Measurements from ENCODE around the gene SIPA1. TPM values are rescaled to one million over a fixed set of nuclear protein-coding genes. Genes with fewer than 3 reads are reported as not detected.

The SIPA1 gene
- total and polyA plus RNA-seq, 12 donors, result 11.8 to 85.9 (median 21.2) TPM

DNA sequence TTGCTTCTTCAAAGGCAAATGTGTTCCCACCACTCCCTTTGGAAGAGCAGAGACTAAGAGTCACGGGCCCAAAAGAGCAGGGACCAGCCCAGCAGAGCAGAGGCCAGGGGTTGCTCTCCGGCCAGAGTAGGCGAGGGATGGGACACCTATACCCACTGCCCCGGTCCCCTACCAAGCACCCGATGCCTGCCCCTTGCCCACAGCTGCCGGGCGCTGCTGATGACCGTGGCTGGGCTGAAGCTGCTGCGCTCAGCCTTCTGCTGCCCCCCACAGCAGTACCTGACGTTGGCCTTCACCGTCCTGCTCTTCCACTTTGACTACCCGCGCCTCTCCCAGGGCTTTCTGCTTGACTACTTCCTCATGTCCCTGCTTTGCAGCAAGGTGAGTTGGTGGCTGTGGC is 10.7 kb upstream of the SIPA1 start:
- intact Hi-C loops (cut with DNase I), result loop anchor here in 5 of 10 donors (5.0 to 10.0 kb wide), 5 partner anchors 78 to 358 kb away; no protein-coding TSS in a partner anchor
- TF ChIP-seq, protein P1, sequence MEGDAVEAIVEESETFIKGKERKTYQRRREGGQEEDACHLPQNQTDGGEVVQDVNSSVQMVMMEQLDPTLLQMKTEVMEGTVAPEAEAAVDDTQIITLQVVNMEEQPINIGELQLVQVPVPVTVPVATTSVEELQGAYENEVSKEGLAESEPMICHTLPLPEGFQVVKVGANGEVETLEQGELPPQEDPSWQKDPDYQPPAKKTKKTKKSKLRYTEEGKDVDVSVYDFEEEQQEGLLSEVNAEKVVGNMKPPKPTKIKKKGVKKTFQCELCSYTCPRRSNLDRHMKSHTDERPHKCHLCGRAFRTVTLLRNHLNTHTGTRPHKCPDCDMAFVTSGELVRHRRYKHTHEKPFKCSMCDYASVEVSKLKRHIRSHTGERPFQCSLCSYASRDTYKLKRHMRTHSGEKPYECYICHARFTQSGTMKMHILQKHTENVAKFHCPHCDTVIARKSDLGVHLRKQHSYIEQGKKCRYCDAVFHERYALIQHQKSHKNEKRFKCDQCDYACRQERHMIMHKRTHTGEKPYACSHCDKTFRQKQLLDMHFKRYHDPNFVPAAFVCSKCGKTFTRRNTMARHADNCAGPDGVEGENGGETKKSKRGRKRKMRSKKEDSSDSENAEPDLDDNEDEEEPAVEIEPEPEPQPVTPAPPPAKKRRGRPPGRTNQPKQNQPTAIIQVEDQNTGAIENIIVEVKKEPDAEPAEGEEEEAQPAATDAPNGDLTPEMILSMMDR (IDR thresholded peaks at IDR 0.05), result no peak
- ATAC-seq, result no peak

GRCh38 chr11:65629579-65629978 is 8.3 kb upstream of the SIPA1 start:
- ATAC-seq (no peak), DNase-seq (no peak)
- H3K4me3 ChIP-seq, result no peak overlapping the region
- H3K27ac ChIP-seq, result no peak overlapping the region
- TF ChIP-seq, protein P1 (IDR thresholded peaks at IDR 0.05), result no peak
- H3K27me3 ChIP-seq, result no peaks in the 10 kb centered on the region
- peaks cover 0 to 22% (median 7%) of the 10 kb centered on the region in 9 donors for H3K4me1 ChIP-seq
- intact Hi-C loops (cut with DNase I), result loop anchor here in 5 of 10 donors (5.0 to 10.0 kb wide), 5 partner anchors 75 to 355 kb away; no protein-coding TSS in a partner anchor
- no peaks in the 10 kb centered on the region for H3K9me3 ChIP-seq
- peaks cover 0 to 100% (median 69%) of the 10 kb centered on the region in 9 donors for H3K36me3 ChIP-seq
- WGBS, 2 donors, result 96% methylated on average over 14 of the region's 14 CpGs

More for the DNA sequence above, 10.7 kb upstream of the SIPA1 start:
- H3K9me3 ChIP-seq, result no peaks in the 10 kb centered on the region
- H3K27ac ChIP-seq, result no peak overlapping the region
- H3K4me3 ChIP-seq, result no peak overlapping the region
- no peaks in the 10 kb centered on the region for H3K27me3 ChIP-seq
- H3K4me1 ChIP-seq, result peaks cover 0 to 22% (median 7%) of the 10 kb centered on the region in 9 donors
- no peak for DNase-seq
- H3K36me3 ChIP-seq, result peaks cover 0 to 100% (median 77%) of the 10 kb centered on the region in 9 donors
- 95 to 97% methylated on average over 13 of the region's 13 CpGs for WGBS, 2 donors

DNA sequence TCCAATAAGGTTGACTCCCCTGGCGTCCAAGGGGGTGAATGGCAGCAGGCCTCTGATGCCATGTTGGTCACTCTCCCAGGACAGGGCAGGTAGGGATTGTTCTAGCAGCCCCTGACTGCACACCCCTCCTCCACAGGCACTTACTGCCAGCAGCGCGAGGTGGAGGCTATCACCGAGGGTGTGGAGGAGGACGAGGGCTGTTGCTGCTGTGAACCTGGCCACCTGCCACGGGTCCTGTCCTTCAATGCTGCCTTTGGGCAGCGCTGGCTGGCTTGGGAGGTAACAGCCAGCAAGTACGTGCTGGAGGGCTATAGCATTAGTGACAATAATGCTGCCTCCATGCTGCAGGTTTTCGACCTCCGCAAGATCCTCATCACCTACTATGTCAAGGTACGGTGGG is 7.7 kb upstream of the SIPA1 start:
- H3K4me3 ChIP-seq, result no peak overlapping the region
- intact Hi-C loops (cut with DNase I), result loop anchor here in 3 of 10 donors (10.0 kb wide), 3 partner anchors 65 to 355 kb away; partner anchors contain the start of gene SNX32 (in 1 of the 3)
- peak overlapping the region in 1 of 10 donors; percentile 19 for H3K27ac ChIP-seq
- peaks cover 3 to 100% (median 68%) of the 10 kb centered on the region in 9 donors for H3K36me3 ChIP-seq
- H3K27me3 ChIP-seq, result no peaks in the 10 kb centered on the region
- no peaks in the 10 kb centered on the region for H3K9me3 ChIP-seq
- TF ChIP-seq, protein P1 (IDR thresholded peaks at IDR 0.05), result no peak
- peaks cover 0 to 22% (median 7%) of the 10 kb centered on the region in 9 donors for H3K4me1 ChIP-seq
- peak in 7 of 8 donors; percentile 31 to 70 (median 42) for ATAC-seq
- WGBS, 2 donors, result 62 to 70% methylated on average over 11 of the region's 11 CpGs
- peak; percentile 61 to 63 for DNase-seq

GRCh38 chr11:65633390-65634108 is 4.4 kb upstream of the SIPA1 start:
- no peak for DNase-seq
- H3K36me3 ChIP-seq, result peaks cover 14 to 88% (median 57%) of the 10 kb centered on the region in 9 donors
- TF ChIP-seq, protein P1 (IDR thresholded peaks at IDR 0.05), result no peak
- H3K4me3 ChIP-seq, result no peak overlapping the region
- ATAC-seq, result no peak
- H3K9me3 ChIP-seq, result no peaks in the 10 kb centered on the region
- H3K27ac ChIP-seq, result no peak overlapping the region
- no peaks in the 10 kb centered on the region for H3K27me3 ChIP-seq
- peaks cover 0 to 29% (median 14%) of the 10 kb centered on the region in 9 donors for H3K4me1 ChIP-seq
- intact Hi-C loops (cut with DNase I), result loop anchor here in 3 of 10 donors (10.0 kb wide), 3 partner anchors 61 to 351 kb away; partner anchors contain the start of gene SNX32 (in 1 of the 3)
- WGBS, 2 donors, result 87% methylated on average over 20 of the region's 20 CpGs
